ENCODE results near the gene PARP12. TPM values are rescaled to one million over a fixed set of nuclear protein-coding genes. Genes with fewer than 3 reads are reported as not detected.
"Not testable (repeated sequence)": the region's sequence is repeated elsewhere in the genome, so short reads cannot be mapped to it uniquely, and the experiment has no call there.

The PARP12 gene, protein sequence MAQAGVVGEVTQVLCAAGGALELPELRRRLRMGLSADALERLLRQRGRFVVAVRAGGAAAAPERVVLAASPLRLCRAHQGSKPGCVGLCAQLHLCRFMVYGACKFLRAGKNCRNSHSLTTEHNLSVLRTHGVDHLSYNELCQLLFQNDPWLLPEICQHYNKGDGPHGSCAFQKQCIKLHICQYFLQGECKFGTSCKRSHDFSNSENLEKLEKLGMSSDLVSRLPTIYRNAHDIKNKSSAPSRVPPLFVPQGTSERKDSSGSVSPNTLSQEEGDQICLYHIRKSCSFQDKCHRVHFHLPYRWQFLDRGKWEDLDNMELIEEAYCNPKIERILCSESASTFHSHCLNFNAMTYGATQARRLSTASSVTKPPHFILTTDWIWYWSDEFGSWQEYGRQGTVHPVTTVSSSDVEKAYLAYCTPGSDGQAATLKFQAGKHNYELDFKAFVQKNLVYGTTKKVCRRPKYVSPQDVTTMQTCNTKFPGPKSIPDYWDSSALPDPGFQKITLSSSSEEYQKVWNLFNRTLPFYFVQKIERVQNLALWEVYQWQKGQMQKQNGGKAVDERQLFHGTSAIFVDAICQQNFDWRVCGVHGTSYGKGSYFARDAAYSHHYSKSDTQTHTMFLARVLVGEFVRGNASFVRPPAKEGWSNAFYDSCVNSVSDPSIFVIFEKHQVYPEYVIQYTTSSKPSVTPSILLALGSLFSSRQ
- polyA plus RNA-seq (2013, experiment 1 of 2; ENCODE audit: insufficient read length), result 7.7 TPM
- polyA plus RNA-seq (2013, experiment 2 of 2; ENCODE audit: insufficient read length), result 7.9 TPM

DNA sequence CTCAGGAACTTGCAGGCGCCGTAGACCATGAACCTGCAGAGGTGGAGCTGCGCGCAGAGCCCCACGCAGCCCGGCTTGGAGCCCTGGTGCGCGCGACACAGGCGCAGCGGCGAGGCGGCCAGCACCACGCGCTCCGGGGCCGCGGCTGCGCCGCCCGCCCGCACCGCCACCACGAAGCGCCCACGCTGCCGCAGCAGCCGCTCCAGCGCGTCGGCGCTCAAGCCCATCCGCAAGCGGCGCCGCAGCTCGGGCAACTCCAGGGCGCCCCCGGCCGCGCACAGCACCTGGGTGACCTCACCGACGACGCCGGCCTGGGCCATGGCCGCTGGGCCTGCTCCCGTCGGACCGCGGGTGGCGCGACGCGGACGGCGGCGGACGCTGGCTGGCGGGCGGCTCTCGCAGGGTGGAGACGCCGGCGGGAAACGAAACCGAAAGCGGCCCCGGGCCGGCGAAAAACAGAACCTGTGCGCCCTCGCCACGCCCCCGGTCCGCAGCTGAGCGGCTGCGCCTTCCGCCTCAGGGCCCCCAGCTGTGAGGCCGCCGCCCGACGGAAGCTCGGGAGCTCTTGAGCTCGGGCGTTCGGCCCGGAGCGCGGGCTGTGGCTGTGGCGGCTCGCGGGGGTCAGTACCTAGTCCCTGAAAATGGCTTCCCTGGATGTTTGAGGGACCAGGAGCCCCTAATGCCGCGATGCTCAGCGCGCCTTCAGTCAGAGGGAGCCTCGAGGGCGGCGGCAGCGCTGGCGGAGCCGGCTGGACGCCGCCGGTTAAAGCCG lies at the start of gene PARP12:
PARP12 (minus strand) TSS at position 424 of the 772 bp plus-strand sequence; CDS start at position 320, 104 bp downstream.
- peak; percentile 80 for DNase-seq

- not testable (repeated sequence) for DNase-seq
Observed at GRCh38 chr7:140108777-140109176, 46.0 kb upstream of the PARP12 start.

- no peak for DNase-seq
Observed at GRCh38 chr7:140096459-140096858, 33.7 kb upstream of the PARP12 start.

DNA sequence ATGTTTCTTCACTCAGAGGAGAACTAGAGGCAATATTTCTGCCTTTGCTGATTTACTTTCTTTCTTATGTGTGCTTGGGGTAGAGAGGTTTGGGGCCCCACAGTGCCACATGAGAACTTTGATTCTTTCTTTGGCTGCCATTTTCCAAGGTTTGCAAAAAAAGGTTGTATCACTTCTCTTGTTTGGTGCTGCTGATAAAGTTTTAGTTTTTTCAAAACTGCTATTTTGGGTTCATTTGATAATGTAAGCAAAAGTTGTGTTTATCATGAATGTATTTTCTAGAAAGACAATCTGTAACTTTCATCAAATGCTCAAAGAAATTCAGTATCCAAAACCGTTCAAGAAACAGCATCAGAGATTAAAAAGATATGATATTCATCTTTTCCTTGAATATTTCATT lies 30.6 kb upstream of the PARP12 start:
- no peak for DNase-seq

- no peak for DNase-seq
Observed at GRCh38 chr7:140085447-140085846, 22.7 kb upstream of the PARP12 start.

DNA sequence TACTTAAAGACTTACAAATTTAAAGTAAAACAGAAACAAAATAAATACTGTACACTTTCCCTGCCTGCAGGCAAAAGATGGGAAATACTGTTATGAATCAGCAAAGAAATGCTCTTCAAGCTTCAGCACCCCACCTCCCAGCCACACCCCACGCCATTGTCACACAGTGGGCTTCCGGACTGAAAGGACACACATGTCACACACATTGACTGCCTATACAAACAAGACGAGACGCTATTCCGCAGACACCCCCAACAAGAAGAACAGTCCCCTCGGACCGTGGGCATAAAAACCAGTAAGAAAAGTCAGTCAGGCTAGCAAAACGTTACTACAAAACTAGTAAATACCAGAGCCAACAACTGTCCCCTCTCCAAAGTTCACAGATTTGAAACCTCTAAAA lies 22.2 kb upstream of the PARP12 start:
- peak; percentile 21 for DNase-seq

- DNase-seq, result no peak
Observed at GRCh38 chr7:140084142-140084655, 21.4 kb upstream of the PARP12 start.

DNA sequence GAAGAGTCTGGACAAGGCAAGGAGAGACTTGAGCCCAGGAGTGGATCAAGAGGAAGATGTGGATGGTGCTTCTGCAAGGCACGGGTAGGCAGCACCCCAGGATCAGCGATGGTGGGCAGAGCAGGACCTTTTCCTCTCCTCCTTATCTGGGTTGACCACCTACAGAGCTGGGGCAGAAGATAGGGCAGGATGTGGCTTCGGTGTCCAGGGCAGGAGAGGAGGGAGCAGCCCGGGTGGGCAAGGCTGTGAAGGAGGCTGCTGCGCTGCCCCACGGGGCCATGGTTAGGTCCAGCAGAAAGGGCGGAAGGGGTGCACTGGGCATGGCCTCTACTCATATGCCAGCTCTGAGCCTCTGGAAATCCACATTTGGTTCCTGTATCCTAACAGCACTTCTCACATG lies 20.0 kb upstream of the PARP12 start:
- no peak for DNase-seq

DNA sequence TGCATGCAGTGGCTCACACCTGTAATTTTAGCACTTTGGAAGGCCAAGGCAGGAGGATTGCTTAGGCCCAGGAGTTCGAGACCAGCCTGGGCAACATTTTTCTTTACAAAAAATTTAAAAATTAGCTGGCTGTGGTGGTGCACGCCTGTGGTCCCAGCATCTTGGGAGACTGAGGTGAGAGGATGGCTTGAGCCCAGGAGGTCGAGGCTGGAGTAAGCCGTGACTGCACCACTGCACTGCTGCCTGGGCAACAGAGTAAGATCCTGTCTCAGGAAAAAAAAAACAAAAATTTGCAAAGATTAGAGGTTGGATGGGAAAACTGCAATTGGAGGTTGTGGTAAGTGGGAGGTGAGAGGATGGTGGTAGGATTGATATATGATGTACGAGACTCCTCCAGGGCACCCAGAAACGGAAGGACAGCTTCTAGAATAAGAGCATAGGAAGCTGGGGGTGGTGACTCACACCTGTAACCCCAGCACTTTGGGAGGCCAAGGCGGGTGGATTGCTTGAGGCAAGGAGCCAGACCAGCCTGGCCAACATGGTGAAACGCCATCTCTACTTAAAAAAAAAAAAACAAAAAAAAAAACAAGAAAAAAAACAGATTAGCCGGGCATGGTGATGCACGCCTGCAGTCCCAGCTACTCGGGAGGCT lies 19.1 kb upstream of the PARP12 start:
- DNase-seq, result no peak

DNA sequence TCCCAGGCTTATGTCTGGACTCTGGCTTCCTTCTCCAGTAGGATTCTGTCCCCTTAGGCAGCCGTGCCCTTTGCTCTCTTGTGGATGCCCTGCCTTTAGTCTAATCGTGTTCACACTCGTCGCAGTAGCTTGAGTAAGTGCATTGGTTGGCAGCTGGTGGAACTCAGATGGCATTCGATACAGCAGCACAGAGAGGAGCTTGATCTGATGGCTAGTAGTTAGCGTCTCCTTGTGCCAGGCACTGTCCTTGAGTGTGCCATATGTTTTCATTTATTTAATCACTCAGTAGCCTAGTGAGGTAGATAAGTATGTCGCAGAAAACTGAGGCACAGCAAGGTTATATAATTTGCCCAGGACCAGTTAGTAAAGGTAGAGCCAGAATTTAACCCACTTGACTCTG lies 18.2 kb upstream of the PARP12 start:
- no peak for DNase-seq

- peak; percentile 19 for DNase-seq
Observed at GRCh38 chr7:140079121-140079536, 16.4 kb upstream of the PARP12 start.

- no peak for DNase-seq
Observed at GRCh38 chr7:140078392-140078791, 15.6 kb upstream of the PARP12 start.

DNA sequence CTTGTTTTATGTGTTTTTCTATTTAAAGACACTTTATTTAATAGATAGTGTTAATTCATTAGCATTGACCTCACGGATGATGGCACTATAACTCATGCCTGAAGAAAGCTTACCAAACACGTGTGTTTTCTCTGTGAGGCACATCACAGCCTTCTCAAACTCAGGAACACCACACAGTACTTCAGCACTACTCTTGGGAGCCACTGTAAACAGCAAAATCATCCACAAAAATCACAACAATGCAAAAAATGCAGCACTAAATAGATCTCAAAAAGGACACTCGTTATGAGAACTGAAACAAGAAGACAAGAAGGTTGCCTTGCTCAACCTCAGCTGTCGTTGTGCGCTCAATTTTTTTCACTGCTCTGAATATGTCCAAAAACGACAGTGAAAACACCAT lies 12.0 kb upstream of the PARP12 start:
- DNase-seq, result peak; percentile 55

- no peak for DNase-seq
Observed at GRCh38 chr7:140070546-140070945, 7.8 kb upstream of the PARP12 start.

DNA sequence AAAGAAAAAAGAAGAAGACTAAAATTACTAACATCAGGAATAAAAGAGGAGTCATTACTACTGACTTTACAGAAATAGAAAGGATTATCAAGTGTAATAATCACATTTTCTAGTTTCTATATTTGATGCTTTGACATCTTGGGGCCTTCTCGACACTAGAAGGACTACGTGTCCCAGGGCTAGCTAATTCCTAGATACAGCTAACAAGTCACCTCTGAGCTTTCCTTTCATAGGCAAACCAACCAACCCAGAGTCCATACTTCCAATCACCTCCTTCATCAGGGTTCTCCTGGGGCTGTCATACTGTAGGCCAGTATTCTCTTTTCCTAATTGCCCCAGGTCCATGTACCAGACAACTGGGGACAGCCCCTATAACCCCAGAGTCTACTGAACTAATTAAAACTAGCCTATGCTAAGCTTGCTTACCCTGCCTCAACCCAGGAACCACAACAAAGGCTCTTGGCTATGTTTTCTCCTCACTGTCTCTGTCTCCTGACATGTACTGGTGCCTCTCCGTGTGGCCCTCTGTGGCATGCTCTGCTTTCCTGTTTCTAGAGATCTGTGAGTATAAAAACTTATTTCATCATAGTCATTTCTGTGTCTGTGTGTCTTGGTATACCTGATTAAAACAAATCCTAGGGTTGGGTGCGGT lies 6.7 kb upstream of the PARP12 start:
- DNase-seq, result no peak

DNA sequence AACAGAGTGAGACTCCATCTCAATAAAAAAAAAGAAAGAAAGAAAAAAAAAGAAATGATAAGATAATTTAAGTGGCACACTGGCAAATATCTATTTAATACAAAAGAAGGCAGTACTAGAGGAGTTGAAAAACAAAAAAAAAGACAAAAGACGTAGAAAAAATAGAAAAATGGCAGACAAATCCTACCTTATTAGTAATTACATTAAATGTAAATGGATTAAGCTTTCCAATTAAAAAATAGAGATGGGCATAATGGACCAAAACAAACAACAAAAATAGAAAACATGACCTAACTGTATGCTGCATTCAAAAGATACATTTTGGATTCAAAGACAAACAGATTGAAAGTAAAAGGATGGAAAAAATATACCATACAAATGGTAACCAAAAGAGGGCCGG lies 5.3 kb upstream of the PARP12 start:
- no peak for DNase-seq

GRCh38 chr7:140067052-140067451 lies 4.3 kb upstream of the PARP12 start:
- no peak for DNase-seq

DNA sequence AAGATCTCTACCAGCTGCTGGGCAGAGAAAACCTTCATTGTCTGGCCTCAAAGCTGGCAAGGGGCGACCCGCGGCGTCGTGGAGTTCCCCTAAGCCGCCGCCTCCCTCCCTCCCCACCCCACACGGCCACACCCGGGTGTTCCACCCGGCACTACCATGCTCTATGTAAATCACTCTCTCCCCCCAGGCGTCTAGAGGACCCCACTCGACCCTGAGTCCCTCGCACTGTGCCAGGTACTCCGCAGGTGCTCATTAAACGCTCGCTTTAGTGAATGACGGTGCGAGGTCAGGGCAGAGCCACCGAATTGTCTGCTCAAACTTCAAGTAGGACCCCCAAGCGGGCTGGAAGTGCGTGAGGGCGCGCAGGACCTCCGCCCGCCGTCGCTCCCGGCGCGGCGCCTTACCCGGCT lies 628 bp downstream of the PARP12 start:
- DNase-seq, result no peak

- no peak for DNase-seq
Observed at GRCh38 chr7:140061607-140061930, 1.2 kb downstream of the PARP12 start.

DNA sequence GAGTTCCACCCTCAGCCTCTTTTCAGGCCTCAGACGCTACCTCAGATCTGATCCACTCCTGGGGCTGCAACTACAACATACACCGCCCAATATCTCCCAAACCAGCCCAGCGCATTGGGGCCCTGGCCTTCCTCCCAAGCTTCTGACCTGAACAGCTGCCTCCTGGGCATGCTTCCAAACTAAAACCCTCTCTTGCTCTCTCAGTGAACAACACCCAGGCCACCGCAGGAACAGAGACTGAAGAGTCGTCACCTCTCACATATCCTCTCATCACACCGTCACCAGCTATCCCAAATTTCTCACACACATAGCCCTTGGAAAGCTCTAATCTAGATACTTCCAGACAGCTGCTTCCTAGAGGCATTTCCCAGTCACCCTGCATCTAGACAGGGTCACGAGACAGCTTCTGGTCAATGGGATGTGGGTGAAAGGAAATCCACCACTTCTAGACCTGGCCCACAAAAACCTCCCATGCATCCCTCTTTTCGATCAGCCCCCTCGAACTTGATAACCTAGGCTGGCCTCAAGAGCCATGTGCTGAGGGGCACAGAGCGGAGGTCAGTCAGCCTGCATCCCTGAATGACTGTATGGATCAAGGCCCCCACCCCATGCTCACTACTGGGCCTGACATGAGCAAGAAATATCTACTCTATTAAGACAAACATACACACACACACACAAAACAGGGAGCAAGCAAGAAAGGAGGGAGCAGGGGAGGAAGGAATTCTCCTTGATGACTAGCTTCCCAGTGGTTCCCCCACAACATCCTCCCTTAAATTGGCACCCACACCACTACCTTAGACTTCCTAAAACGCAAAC lies 1.8 kb downstream of the PARP12 start:
- DNase-seq, result no peak

GRCh38 chr7:140060243-140060630 lies 2.5 kb downstream of the PARP12 start:
- DNase-seq, result no peak
